HepG2 (cell line): Measurements from ENCODE around the gene EML2. TPM values are rescaled to one million over a fixed set of nuclear protein-coding genes. Genes with fewer than 3 reads are reported as not detected.

Source experiments
- BORCS8-MEF2B ChIP-seq: sonication (generic); formaldehyde crosslinking; IDR thresholded peaks from 2 replicates; pipeline ENCODE4 v1.8.0; 2022; ENCODE audit warnings: mild to moderate bottlenecking, missing genetic modification reagents
- EED ChIP-seq: sonication (generic); formaldehyde crosslinking; IDR thresholded peaks from 2 replicates; pipeline ENCODE4 v1.5.0; 2020; ENCODE audit warnings: mild to moderate bottlenecking, missing genetic modification reagents
- LCORL ChIP-seq, 2 experiments: fragments of 450-650 bp in 1 of 2; sonication (generic) in 1 of 2; formaldehyde crosslinking in 1 of 2; IDR thresholded peaks; 2 replicates each; pipeline versions ENCODE4 v1.5.0 to v1.6.1; 2017 to 2020; ENCODE audit warnings: antibody characterized with exemption in 1 of 2, missing genetic modification reagents in 1 of 2
- MIER3 ChIP-seq: IDR thresholded peaks from 2 replicates; pipeline ENCODE4 v1.6.1; 2016; ENCODE audit warnings: missing compliant biosample characterization, borderline replicate concordance
- POLR2G ChIP-seq: fragments of 200-400 bp; formaldehyde crosslinking; IDR thresholded peaks from 2 replicates; pipeline ENCODE4 v1.6.1; 2018; ENCODE audit warnings: mild to moderate bottlenecking, low read depth, low read length, moderate library complexity
- RFX1 ChIP-seq: fragments of 450-650 bp; IDR thresholded peaks from 2 replicates; pipeline ENCODE4 v1.6.1; 2017
- SATB2 ChIP-seq: sonication (generic); formaldehyde crosslinking; IDR thresholded peaks from 2 replicates; pipeline ENCODE4 v1.5.0; 2020; ENCODE audit warnings: missing genetic modification reagents
- SMAD9 ChIP-seq: sonication (generic); formaldehyde crosslinking; IDR thresholded peaks from 2 replicates; pipeline ENCODE4 v1.5.1; 2020; ENCODE audit warnings: mild to moderate bottlenecking, missing genetic modification reagents
- SUZ12 ChIP-seq: fragments of 150-350 bp; IDR thresholded peaks from 2 replicates; pipeline ENCODE4 v1.6.1; 2014; ENCODE audit warnings: low read depth, low read length
- TMF1 ChIP-seq: sonication (generic); formaldehyde crosslinking; IDR thresholded peaks from 2 replicates; pipeline ENCODE4 v1.8.1; 2022; ENCODE audit warnings: low read depth, missing genetic modification reagents
- XRCC5 ChIP-seq: fragments of 200-400 bp; formaldehyde crosslinking; optimal IDR thresholded peaks from 2 replicates; pipeline ENCODE3; 2017; ENCODE audit warnings: mild to moderate bottlenecking, low read length
- ZNF205 ChIP-seq: IDR thresholded peaks from 2 replicates; pipeline ENCODE4 v1.6.1; 2018; ENCODE audit warnings: missing biosample characterization, missing genetic modification reagents
- ZNF232 ChIP-seq: sonication (generic); formaldehyde crosslinking; IDR thresholded peaks from 2 replicates; pipeline ENCODE4 v1.4.0; 2020; ENCODE audit warnings: missing genetic modification reagents, borderline replicate concordance
- ZNF253 ChIP-seq: sonication (generic); formaldehyde crosslinking; IDR thresholded peaks from 2 replicates; pipeline ENCODE4 v1.8.0; 2022; ENCODE audit warnings: mild to moderate bottlenecking, missing genetic modification reagents, borderline replicate concordance
- ZNF367 ChIP-seq: sonication (generic); formaldehyde crosslinking; IDR thresholded peaks from 2 replicates; pipeline ENCODE4 v1.4.0; 2020; ENCODE audit warnings: missing genetic modification reagents, borderline replicate concordance
- ZNF713 ChIP-seq: sonication (generic); formaldehyde crosslinking; IDR thresholded peaks from 2 replicates; pipeline ENCODE4 v1.4.0; 2020; ENCODE audit warnings: mild to moderate bottlenecking, missing genetic modification reagents
- polyA plus RNA-seq, 8 experiments: library from polyadenylated mRNA; depleted of rRNA in 3 of 8; stranded (reverse) in 7 of 8; unstranded in 1 of 8; fragments of >200 nt; fragmentation: Illumina TruSeq in 4 of 8; extraction: Trizol in 4 of 8; gene quantifications; 2 replicates each; pipeline versions ENCODE4 v1.2.1 to v1.2.3, GENCODE V29; 2011 to 2016; ENCODE audit warnings: low read depth in 4 of 8, missing spikeins in 1 of 8, mixed read lengths in 1 of 8; ENCODE audit not compliant: insufficient read depth in 1 of 8
- total RNA-seq, 5 experiments: library from RNA; depleted of rRNA; stranded (reverse); fragments of >200 nt; fragmentation: Illumina TruSeq; extraction: Trizol; gene quantifications; 2 replicates each; pipeline ENCODE4 v1.2.3, GENCODE V29; 2016; ENCODE audit warnings: low read depth in 1 of 5
- TF ChIP-seq, protein P1 (sequence below): sonication (generic); formaldehyde crosslinking; IDR thresholded peaks from 2 replicates; pipeline ENCODE4 v1.8.0; 2022; ENCODE audit warnings: mild to moderate bottlenecking, missing genetic modification reagents, borderline replicate concordance
- TF ChIP-seq, protein P2 (sequence below): sonication (generic); formaldehyde crosslinking; IDR thresholded peaks from 2 replicates; pipeline ENCODE4 v1.4.0; 2020; ENCODE audit warnings: missing genetic modification reagents, borderline replicate concordance
- TF ChIP-seq, protein P3 (sequence below): IDR thresholded peaks from 2 replicates; pipeline ENCODE4 v1.6.1; 2016; ENCODE audit warnings: low read depth, control low read depth
- TF ChIP-seq, protein P4 (sequence below), 2 experiments: sonication (generic) in 1 of 2; formaldehyde crosslinking in 1 of 2; IDR thresholded peaks; 2 replicates each; pipeline versions ENCODE4 v1.6.1 to v1.9.0; 2014 to 2022; ENCODE audit warnings: antibody characterized with exemption in 1 of 2, borderline replicate concordance in 1 of 2, inconsistent platforms in 1 of 2, low read depth in 1 of 2, missing genetic modification reagents in 1 of 2

EML2 gene
- total and polyA plus RNA-seq, 2 of the 13 experiments (the other 11 are each of a cell fraction or from before 2014, with no cell fraction given) = 7.3 to 12.9 TPM

DNA sequence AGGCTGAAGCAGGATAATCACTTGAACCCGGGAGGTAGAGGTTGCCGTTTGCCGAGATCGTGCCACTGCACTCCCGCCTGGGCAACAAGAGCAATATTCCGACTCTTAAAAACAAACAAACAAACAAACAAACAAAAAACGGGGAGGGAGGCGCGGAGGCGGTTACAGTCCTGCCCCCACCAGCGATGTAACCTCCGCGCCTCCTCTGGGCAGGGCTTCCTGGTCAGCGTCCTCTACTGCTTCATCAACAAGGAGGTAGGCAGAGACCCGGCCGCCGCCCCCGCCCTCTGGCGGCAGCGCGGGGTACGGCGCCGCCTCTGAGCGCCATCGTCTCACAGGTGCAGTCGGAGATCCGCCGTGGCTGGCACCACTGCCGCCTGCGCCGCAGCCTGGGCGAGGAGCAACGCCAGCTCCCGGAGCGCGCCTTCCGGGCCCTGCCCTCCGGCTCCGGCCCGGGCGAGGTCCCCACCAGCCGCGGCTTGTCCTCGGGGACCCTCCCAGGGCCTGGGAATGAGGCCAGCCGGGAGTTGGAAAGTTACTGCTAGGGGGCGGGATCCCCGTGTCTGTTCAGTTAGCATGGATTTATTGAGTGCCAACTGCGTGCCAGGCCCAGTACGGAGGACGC, 42.3 kb upstream of the EML2 start (continued):
- TF ChIP-seq, protein P1, sequence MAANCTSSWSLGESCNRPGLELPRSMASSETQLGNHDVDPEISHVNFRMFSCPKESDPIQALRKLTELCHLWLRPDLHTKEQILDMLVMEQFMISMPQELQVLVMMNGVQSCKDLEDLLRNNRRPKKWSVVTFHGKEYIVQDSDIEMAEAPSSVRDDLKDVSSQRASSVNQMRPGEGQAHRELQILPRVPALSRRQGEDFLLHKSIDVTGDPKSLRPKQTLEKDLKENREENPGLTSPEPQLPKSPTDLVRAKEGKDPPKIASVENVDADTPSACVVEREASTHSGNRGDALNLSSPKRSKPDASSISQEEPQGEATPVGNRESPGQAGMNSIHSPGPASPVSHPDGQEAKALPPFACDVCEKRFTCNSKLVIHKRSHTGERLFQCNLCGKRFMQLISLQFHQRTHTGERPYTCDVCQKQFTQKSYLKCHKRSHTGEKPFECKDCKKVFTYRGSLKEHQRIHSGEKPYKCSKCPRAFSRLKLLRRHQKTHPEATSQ (CRISPR knock-in tag) = 0 out of 2 replicates have a peak, but pooled peaks have one; percentile 33
- TF ChIP-seq ZNF367 (CRISPR knock-in tag) (no peak), ZNF713 (CRISPR knock-in tag) (0 out of 2 replicates have a peak, but pooled peaks have one; percentile 53), LCORL (IDR thresholded peaks at IDR 0.05) (no peak), LCORL (CRISPR knock-in tag; IDR thresholded peaks at IDR 0.05) (peak; percentile 55), RFX1 (no peak), TMF1 (CRISPR knock-in tag) (no peak), BORCS8-MEF2B (peak; percentile 80; the same call in 1 of the 2 replicates), ZNF253 (CRISPR knock-in tag) (no peak), SATB2 (CRISPR knock-in tag) (no peak), POLR2G (peak; percentile 57; the same call in 1 of the 2 replicates), XRCC5 (peak; percentile 96), EED (no peak), ZNF232 (no peak), ZNF205 (peak; percentile 100), SMAD9 (CRISPR knock-in tag) (no peak), SUZ12 (no peak), MIER3 (CRISPR knock-in tag) (peak; percentile 50; the same call in 1 of the 2 replicates)
- TF ChIP-seq, protein P2, sequence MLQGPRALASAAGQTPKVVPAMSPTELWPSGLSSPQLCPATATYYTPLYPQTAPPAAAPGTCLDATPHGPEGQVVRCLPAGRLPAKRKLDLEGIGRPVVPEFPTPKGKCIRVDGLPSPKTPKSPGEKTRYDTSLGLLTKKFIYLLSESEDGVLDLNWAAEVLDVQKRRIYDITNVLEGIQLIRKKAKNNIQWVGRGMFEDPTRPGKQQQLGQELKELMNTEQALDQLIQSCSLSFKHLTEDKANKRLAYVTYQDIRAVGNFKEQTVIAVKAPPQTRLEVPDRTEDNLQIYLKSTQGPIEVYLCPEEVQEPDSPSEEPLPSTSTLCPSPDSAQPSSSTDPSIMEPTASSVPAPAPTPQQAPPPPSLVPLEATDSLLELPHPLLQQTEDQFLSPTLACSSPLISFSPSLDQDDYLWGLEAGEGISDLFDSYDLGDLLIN (CRISPR knock-in tag) = no peak
- TF ChIP-seq, protein P3, sequence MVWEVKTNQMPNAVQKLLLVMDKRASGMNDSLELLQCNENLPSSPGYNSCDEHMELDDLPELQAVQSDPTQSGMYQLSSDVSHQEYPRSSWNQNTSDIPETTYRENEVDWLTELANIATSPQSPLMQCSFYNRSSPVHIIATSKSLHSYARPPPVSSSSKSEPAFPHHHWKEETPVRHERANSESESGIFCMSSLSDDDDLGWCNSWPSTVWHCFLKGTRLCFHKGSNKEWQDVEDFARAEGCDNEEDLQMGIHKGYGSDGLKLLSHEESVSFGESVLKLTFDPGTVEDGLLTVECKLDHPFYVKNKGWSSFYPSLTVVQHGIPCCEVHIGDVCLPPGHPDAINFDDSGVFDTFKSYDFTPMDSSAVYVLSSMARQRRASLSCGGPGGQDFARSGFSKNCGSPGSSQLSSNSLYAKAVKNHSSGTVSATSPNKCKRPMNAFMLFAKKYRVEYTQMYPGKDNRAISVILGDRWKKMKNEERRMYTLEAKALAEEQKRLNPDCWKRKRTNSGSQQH = 0 out of 2 replicates have a peak, but pooled peaks have one; percentile 51
- TF ChIP-seq, protein P4, sequence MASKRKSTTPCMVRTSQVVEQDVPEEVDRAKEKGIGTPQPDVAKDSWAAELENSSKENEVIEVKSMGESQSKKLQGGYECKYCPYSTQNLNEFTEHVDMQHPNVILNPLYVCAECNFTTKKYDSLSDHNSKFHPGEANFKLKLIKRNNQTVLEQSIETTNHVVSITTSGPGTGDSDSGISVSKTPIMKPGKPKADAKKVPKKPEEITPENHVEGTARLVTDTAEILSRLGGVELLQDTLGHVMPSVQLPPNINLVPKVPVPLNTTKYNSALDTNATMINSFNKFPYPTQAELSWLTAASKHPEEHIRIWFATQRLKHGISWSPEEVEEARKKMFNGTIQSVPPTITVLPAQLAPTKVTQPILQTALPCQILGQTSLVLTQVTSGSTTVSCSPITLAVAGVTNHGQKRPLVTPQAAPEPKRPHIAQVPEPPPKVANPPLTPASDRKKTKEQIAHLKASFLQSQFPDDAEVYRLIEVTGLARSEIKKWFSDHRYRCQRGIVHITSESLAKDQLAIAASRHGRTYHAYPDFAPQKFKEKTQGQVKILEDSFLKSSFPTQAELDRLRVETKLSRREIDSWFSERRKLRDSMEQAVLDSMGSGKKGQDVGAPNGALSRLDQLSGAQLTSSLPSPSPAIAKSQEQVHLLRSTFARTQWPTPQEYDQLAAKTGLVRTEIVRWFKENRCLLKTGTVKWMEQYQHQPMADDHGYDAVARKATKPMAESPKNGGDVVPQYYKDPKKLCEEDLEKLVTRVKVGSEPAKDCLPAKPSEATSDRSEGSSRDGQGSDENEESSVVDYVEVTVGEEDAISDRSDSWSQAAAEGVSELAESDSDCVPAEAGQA (IDR thresholded peaks at IDR 0.05; ENCODE audit: low read depth) = no peak
- TF ChIP-seq, protein P4 (CRISPR knock-in tag; IDR thresholded peaks at IDR 0.05; ENCODE audit: borderline replicate concordance) = no peak
